NCI-H2029 treated with DMSO at 0.1 percent for 48 hours (cell line): ENCODE measurements around the gene SEMA3G.

Experiments used
- DNase-seq: peaks from one replicate; lab custom pipeline; 2025; lab: John Stamatoyannopoulos, UW

SEMA3G gene

GRCh38 chr3:52444860-52445793 lies at the start of gene SEMA3G:
Gene SEMA3G, minus strand, starts transcription at chr3:52445103. Its CDS starts 76 bp downstream, at chr3:52445027.
- no peak for DNase-seq

DNA sequence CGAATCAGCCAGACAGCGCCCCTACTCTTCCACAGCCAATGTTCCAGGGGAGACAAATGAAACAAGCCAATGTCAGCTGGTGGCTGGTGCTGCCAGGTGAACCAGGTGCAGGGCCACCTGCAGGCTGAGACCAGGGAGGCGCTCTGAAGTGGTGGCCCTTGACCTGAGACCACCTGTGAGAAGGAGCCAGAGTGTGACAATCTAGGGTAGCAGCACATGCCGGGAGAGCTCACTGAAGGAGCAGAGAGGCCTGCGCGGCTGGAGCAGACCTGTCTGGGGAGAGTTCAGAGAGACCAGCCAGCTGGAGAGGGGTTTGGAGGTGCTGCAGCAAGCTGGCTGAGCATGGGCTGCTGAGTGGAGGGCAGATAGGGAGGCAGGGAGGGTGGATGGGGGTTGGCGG lies 49.5 kb upstream of the SEMA3G start:
- no peak for DNase-seq

GRCh38 chr3:52493232-52494017 lies 48.5 kb upstream of the SEMA3G start:
- no peak for DNase-seq

GRCh38 chr3:52492059-52492458 lies 47.2 kb upstream of the SEMA3G start:
- no peak for DNase-seq

- DNase-seq, result no peak
Measured at GRCh38 chr3:52490939-52491526, 46.1 kb upstream of the SEMA3G start.

DNA sequence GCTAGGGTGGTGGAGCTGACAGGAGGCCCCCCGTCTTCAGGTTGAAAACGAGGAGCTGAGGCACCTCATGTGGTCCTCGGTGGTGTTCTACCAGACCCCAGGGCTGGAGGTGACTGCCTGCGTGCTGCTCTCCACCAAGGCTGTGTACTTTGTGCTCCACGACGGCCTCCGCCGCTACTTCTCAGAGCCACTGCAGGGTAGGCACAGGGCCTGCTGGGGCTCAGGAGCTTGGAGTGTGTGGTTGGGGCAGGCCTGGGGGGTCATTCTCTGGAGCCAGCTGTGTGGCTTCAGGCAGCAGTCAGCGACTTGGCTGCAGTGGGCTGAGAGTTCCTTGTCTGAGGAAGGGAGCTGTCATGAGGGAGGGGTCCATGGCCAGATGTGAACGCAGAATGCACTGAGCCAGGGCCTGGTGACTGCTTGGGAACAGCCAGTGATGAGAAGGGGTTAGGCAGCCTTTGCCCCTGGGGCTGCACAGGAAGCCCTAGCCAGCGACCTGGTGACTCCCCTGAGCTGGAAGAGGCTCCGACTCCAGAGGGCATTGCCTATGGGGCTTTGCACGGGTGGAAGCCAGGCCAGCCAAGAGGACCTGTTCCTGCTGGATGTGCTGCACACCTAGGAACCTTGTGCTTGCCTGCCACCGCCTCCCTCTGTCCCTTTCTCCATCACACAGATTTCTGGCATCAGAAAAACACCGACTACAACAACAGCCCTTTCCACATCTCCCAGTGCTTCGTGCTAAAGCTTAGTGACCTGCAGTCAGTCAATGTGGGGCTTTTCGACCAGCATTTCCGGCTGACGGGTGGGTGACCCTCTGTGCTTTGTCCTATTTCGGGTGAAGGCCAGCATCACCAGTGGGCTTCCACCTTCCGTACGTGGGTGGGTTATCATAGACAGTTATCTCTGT lies 45.4 kb upstream of the SEMA3G start:
- DNase-seq, result no peak

GRCh38 chr3:52489453-52489852 lies 44.5 kb upstream of the SEMA3G start:
- DNase-seq, result no peak

GRCh38 chr3:52488746-52489145 lies 43.8 kb upstream of the SEMA3G start:
- no peak for DNase-seq

DNA sequence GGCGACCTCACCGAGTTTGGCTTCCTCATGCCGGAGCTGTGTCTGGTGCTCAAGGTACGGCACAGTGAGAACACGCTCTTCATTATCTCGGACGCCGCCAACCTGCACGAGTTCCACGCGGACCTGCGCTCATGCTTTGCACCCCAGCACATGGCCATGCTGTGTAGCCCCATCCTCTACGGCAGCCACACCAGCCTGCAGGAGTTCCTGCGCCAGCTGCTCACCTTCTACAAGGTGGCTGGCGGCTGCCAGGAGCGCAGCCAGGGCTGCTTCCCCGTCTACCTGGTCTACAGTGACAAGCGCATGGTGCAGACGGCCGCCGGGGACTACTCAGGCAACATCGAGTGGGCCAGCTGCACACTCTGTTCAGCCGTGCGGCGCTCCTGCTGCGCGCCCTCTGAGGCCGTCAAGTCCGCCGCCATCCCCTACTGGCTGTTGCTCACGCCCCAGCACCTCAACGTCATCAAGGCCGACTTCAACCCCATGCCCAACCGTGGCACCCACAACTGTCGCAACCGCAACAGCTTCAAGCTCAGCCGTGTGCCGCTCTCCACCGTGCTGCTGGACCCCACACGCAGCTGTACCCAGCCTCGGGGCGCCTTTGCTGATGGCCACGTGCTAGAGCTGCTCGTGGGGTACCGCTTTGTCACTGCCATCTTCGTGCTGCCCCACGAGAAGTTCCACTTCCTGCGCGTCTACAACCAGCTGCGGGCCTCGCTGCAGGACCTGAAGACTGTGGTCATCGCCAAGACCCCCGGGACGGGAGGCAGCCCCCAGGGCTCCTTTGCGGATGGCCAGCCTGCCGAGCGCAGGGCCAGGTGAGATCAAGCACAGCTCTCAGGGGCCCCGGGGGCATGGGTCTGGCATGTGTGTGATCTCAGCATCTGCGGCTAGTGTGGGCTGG lies 43.1 kb upstream of the SEMA3G start:
- DNase-seq, result no peak

GRCh38 chr3:52487050-52487787 lies 42.3 kb upstream of the SEMA3G start:
- DNase-seq, result no peak

DNA sequence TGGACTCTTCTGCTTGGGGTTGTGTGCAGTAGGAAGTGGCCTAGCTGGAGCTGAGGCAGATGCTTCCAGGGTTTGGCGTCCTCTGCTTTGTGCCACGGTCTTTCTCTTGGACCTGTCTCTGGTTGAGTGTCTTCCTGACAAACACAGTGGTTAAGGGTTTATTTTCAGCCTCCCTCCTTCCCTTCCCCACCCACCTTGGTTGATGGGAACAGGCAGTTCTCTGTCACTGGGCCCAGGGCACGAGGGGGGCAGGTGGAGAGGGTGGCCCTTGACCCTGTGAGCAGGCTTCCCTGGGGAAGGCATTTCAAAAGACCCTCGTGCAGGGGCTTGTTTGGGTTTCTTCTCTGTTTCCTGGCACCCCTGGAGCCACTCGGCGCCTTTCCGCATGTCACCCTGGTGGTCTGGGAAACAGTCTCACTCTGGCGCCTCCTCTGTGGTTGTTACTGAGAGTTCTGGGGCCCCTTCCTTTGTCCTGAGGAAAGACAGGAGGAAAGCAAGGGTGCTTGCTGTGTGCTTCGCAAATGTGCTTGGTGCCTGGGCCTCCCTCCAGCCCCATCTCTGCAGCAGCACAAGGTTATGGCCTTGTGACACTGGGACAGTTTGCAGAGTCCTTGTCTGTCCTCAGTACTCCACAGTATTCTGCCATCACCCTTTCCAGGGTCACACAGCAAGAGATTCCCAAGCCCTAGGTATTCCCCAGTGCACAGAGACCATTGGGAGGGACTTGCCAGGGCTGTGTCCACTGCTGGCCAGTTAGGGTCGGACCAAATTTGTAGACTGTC lies 40.0 kb upstream of the SEMA3G start:
- no peak for DNase-seq

GRCh38 chr3:52483577-52484381 lies 38.9 kb upstream of the SEMA3G start:
- no peak for DNase-seq

GRCh38 chr3:52483081-52483480 lies 38.2 kb upstream of the SEMA3G start:
- no peak for DNase-seq

DNA sequence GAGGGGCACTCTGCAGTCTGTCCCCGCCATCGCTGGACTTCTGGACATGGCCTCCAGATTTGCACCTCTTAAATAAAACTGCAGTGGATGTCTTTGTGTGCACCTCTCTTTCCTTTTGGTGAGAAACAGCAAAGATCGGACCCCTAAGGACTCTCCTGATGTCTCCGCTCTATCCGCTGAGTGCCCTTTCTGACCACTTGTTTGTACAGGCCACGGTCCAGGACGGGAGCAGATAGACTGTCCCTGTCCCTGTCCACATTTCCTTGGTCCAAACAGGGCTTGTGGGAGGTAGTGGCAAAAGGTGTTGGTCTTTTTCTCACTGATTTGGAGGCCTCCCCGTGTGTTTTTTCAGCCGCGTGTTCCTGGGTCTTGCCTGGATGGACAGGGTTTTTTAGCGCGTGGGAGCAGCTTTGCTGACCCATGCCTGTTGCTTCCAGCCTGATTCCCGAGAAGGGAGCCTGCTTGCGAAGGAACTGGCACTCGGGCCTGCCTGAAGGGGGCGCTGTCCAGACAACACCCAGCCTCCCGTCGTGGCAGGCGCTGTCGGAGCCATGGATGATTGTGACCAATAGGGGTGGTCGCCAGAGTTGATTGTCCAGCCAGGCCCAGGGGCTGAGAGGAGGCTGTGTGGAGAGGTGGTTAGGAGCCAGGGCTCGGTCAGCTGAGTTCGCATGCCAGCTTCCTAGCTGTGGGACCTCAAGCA lies 37.1 kb upstream of the SEMA3G start:
- no peak for DNase-seq

GRCh38 chr3:52480768-52481715 lies 36.1 kb upstream of the SEMA3G start:
- DNase-seq, result no peak

GRCh38 chr3:52479877-52480575 lies 35.1 kb upstream of the SEMA3G start:
- DNase-seq, result no peak
